Measurements from ENCODE around the gene CMIP.

GRCh38 chr16:81592353-81592866, 147.8 kb downstream of the CMIP start:
- TF ChIP-seq REST (IDR thresholded peaks at IDR 0.05; ENCODE audit: borderline replicate concordance) (no peak), SMC3 (conservative IDR thresholded peaks at IDR 0.05; ENCODE audit: poor library complexity) (no peak)
